Fibroblast of skin of scalp (primary cell): Measurements from ENCODE around the gene SINHCAF.
A peak's percentile ranks its signal among the peaks of the same experiment; 100 is the strongest.
"Not testable (repeated sequence)": the region's sequence is repeated elsewhere in the genome, so short reads cannot be mapped to it uniquely, and the experiment has no call there.

ENCODE experiments used
- DNase-seq: peaks from one replicate; pipeline ENCODE4 v3.0.0-alpha.2; 2013

Gene SINHCAF

GRCh38 chr12:31260840-31261239, 65.1 kb downstream of the SINHCAF start:
- no peak for DNase-seq

DNA sequence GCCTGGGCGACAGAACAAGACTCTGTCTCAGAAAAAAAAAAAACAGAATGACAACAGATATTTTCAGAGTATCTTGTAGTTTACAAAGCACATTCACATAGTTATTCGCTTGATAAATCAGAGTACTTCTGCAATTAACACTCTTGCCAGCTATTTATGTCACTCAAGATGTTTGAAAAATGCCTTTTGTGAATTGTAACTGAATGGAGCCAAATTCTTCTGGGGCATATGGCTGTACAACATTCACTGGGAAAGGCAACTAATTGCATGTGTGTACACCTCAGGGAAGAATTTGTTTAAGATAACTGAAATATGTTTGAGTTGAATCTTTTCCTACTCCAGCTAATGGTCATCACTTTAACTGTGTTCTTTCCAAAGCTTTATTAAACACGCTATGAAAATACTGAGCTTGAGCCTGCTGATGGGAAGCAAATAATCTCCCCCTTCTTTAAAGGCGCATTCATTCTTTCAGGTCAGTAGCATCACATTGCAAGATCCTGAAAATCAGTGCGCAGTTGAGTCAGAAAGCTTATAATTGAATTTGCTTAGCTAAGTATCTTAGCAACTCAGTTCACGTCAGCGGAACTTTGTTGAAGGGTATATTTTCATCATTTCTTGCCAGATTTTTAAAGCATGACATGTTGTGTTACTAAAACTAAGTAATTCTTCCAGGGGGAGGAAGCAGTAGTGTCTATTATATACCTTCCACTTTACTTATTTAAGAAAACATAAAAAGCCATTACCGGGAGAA, 66.6 kb downstream of the SINHCAF start:
- no peak for DNase-seq

GRCh38 chr12:31257784-31258183, 68.2 kb downstream of the SINHCAF start:
- DNase-seq: no peak

DNA sequence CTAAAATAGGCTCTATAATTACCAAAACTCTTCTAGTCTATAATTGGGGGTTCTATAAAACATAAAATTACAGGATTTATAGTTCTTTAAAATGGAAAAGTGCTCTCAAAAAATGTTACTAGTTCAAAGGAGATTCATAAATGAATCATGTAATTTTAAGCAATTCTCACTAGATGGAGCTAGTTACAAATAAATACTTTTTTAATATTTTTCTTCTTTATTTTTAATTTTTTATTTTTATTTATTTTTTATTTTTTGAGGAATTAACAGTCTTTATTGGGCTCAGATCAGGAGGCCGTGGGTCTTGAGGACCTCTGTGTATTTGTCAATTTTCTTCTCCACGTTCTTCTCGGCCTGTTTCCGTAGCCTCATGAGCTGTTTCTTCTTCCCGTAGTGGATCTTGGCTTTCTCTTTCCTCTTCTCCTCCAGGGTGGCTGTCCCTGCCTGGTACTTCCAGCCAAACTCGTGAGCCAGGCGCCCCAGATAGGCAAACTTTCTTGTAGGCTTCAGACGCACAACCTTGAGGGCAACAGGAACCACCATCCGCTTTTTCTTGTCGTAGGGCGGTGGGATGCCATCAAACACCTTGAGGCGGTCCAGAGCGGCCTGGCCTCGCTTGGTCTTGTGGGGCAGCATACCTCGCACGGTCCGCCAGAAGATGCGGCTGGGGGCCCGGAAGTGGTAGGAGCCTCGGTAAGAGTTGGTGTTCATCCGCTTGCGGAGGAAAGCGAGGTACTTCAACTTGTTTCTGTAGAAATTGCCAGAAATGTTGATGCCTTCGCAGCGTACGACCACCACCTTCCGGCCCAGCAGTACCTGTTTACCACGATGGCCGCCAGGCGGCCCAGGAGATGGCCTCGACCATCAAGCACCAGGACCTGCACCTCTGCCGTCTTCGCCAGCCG, 74.0 kb downstream of the SINHCAF start:
- not testable (repeated sequence) for DNase-seq

DNA sequence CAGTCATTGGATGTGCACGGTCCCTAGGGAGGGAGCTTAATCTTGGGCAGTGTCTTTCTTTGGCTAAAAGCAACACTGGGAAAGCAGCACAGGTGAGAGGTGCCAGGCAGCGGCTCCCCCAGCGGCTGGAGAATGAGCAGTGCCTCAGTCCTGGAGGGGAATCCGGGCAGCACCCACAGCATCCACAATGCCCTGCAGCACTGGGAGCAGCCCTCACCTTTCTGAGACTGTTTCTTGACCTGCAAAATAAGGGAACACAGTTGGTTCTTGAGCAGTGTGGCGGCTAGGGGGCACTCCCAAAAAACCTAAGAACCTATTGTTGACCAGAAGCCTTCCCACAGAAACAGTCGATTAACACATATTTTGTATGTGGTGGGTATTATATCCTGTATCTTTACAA, 75.8 kb downstream of the SINHCAF start:
- no peak for DNase-seq

DNA sequence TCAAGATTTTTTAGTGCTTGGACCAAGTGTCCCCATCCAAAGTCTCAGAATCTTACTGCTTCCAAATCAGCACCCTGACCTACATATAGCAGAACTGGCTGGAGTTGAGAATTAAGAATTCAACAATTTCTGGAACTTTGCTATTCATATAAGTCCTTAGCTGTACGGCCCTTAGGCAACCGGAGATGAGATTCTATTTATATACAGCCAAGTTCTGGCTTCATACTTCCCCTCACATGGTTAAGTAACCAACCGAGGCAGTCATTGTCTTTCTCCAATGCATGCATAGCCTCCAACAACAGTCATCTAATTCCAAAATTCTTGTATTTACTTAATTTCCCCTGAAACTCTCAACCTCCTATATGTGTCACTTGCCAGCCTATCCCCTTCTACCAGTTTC, 76.6 kb downstream of the SINHCAF start:
- no peak for DNase-seq

- no peak for DNase-seq
Measured at GRCh38 chr12:31248815-31249214, 77.1 kb downstream of the SINHCAF start.

DNA sequence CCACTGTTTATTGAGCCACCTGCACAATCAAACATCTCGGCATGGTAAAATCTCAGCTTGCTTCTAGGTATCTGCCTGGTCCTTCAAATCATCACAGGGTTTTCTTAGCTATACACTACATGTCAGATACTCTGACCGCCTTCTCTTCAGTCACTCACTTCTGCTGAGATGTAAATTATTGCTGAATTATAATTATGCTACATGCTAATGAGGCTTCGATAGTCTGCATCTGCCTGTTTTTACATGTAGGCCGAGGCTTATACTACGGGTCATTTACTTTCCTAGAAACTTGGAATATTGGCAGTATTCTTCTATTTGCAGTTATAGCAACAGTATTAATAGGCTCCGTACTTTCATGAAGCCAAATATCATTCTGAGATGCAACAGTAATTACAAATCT, 77.6 kb downstream of the SINHCAF start:
- DNase-seq: no peak

- DNase-seq: peak; percentile 73
Measured at GRCh38 chr12:31246470-31246850, 79.5 kb downstream of the SINHCAF start.

- DNase-seq: peak; percentile 23
Measured at GRCh38 chr12:31245822-31246469, 80.0 kb downstream of the SINHCAF start.

- DNase-seq: not testable (repeated sequence)
Measured at GRCh38 chr12:31242418-31242817, 83.5 kb downstream of the SINHCAF start.

DNA sequence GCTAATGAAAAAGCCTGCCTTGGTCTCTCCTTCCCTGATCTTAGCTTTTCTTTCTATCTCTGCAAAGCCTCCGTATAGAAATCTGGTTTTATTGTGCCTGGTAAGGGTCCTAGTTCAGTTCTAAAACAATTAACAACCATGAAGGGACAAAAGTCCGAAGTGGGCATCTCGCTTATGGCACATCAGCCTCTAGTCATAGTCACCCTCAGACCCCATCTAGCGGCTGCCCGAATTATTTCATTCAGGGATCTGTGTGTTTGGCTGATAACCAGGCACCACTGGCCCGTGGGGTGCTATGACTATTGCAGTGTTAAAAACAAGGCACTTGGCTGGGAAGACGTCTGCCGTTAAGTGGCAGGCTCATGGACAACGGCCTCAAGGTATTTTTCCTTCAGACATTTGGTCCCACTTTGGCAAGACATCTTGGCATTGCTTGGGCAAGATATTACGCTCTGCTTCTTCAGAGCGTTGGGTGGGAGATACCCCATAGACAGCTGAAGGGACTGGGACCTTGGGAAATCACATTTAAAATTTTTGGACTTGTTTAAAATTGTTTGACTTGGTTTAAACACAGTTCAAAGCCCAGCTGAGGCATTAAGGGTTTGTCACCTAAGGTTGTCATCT, 87.1 kb downstream of the SINHCAF start:
- DNase-seq: peak; percentile 63

DNA sequence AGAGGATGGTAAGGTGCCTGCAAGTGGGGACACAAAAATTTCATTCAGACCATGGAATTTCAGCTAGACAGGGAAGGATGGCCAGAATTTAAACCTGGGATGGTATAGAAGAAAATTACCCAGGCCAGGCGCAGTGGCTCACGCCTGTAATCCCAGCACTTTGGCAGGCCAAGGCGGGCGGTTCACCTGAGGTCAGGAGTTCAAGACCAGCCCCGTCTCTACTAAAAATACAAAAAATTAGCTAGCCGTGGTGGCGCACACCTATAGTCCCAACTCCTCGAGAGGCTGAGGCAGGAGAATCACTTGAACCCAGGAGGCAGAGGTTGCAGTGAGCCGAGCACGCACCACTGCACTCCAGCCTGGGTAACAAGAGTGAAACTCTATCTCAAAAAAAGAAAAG, 87.6 kb downstream of the SINHCAF start:
- not testable (repeated sequence) for DNase-seq

DNA sequence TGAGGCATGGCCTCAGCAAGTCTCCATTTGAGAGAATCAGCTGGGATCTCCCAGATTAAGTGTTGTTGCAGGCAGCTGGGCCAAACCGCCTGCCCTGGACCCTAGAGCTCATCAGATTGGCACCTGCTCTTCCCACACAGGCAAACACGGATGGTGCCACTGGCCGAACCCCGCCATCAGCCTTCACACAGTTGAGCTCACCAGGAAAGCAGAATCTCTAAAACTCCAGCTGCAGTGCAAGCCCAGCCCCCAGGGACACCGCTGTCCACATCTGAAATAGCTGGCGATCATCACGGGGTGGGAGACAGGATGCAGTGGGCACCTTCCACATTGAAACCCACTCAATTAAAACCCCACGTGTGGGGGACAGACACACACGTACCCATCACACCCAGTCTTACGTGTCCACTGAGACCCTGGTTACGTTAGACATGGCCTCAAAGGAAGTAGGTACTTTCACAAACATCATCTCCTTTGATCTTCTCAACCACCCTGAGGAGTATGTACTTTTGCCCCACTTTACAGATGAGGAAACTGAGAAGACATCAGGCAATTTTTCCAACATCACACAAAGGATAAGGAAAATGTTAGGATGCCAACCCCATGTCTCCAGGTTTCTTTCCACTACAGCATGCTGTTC, 88.8 kb downstream of the SINHCAF start:
- DNase-seq: no peak

DNA sequence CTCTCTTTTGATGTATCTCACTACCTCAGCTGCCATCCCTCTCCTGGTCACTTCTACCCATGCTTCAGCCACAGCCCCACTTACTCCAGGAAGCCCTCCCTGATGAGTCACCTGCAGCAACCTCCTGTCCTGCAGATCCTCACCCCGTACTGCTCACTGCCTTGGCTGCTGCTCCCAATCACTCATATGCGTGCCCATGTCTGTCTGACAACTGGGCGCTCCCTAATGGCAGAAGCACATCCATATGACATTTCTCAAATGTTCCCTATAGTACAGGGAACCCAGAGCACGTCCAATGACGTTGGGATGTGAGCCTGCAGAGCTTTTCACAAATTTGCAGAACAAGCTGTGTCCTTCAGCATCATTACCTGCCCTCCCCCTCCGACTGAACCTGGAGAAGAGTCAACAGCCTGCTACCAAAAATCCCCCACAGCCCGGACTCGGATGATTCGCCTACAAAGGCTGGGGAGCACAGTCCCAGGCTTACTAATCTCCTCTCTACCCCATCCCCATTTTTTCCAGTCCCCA, 90.0 kb downstream of the SINHCAF start:
- no peak for DNase-seq

DNA sequence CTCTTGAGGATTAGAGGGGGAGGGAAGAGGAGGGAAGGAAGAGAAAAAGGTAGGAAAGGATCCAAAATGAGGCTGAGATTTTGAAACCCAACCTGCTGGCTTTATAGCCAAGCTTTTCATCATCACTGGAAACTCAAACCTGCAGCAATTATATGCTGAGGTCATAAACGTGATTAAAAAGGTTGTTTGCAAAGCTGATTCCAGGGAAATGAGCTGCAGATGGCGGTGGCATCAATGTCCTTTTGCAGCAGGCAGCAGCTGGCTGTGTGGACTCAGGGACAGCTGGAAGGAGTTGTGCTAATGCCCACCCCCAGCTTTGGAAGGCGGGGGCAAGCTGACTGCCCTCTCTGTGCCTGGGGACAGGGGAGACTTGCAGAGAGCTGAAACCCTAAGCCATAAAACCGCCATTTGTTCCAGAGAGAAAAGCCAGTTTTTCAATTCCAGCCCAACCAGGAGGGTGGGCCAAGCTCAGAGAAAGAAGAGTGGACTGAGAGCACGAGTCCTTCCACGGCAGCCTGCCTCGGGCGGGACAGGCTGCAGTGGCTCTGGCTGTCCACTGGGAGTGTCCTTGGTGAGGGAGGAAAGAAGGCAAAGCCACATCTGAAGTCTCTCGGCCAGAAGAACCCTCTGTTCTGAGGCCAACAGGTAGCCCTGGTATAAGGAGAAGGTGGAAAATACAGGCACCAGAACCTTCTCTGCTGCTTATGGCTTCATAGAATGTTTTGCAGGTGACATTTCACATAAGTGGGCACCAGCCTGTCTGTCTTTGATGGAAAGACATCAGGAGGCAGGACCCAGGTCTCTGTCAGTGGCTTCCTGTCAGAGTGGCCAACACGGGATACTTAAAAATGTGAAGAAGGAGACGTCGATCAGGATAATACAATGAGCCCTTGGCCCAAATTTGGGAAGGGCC, 90.7 kb downstream of the SINHCAF start:
- peak; percentile 35 for DNase-seq

DNA sequence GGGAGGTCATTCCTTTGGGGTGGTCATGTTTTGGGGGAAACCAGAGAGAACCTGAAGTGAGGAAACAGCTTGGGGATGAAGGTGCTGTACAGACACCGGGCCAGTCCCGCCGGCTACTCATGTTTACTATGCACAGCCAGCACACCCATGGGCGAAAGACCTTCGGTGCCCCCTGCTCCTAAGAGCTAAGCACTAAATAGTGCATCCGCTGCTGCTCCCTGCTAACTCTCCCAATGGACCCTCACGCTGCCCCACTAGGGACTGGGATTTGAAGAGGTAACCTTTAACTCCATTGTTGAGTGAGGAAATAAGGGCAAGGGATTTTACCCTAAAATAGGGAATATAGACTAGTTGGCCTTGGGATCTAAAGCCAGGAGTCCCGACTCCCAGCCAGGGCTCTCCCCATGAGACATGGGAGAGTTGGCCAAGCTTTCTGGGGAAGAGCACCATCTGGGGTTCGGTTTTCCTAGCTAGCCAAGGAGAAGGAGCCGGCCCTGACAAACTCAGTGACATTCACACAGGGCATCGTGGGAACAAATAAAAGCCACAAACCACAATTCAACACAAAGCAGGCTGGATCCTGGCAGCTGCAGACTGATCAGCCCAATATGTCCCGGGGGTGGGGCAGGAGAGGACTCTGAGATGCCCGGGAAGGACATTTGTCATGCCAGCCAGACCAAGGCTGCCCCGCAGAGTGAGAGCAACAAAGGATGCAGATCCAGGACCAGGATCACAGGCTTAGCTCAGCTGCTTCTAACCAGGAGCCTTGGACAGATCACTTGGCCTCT, 91.7 kb downstream of the SINHCAF start:
- no peak for DNase-seq

GRCh38 chr12:31233061-31233730, 92.8 kb downstream of the SINHCAF start:
- DNase-seq: no peak

- DNase-seq: no peak
Measured at GRCh38 chr12:31232361-31232965, 93.5 kb downstream of the SINHCAF start.
